Psoas muscle (tissue), 8 donors: ENCODE results near the gene SAMD4A. TPM values are rescaled to one million over a fixed set of nuclear protein-coding genes. Genes with fewer than 3 reads are reported as not detected.

Experiments
- ATAC-seq, 4 donors: fragments of 200-7000 bp; cut with Tn5 transposase; one replicate each; pipeline ENCODE4 v1.9.1; 2020; ENCODE audit warnings: moderate library complexity in 3 of 4, mild to moderate bottlenecking in 2 of 4
- DNase-seq, 2 donors: peaks; one replicate each; pipeline ENCODE4 v3.0.0-alpha.2; 2020
- H3K27ac ChIP-seq: fragments of 200-600 bp; one replicate; pipeline ENCODE4 v1.8.0; 2022
- H3K27me3 ChIP-seq, 3 donors: fragments of 200-600 bp in 1 of 3; one replicate each; pipeline versions ENCODE4 v1.6.1 to v1.8.0; 2013 to 2022; ENCODE audit warnings: low read length in 2 of 3, mild to moderate bottlenecking in 2 of 3, moderate library complexity in 1 of 3; ENCODE audit not compliant: insufficient read depth in 3 of 3
- H3K36me3 ChIP-seq, 2 donors: fragments of 200-600 bp in 1 of 2; one replicate each; pipeline versions ENCODE4 v1.6.1 to v1.8.0; 2013 to 2022; ENCODE audit warnings: low read depth in 1 of 2, mild to moderate bottlenecking in 1 of 2, moderate library complexity in 1 of 2; ENCODE audit not compliant: insufficient read depth in 1 of 2
- H3K4me1 ChIP-seq: fragments of 200-600 bp; one replicate; pipeline ENCODE4 v1.8.0; 2022
- H3K4me3 ChIP-seq: fragments of 200-600 bp; one replicate; pipeline ENCODE4 v1.8.0; 2022; ENCODE audit warnings: mild to moderate bottlenecking
- H3K9me3 ChIP-seq: fragments of 200-600 bp; one replicate; pipeline ENCODE4 v1.8.0; 2022
- WGBS, 3 donors: extraction: QIAGEN DNeasy Blood & Tissue Kit; methylation state at CpG; one replicate each; pipeline versions ENCODE4 v1.1.6 to v1.1.7; 2013; 5-methylcytosine and 5-hydroxymethylcytosine counted together
- intact Hi-C, 2 donors: fragments of 100-400 bp; cut with DNase I; formaldehyde crosslinking; loops; one replicate each; pipeline versions ENCODE4 v1.11.0 to v1.14.2; 2022
- polyA plus RNA-seq, 3 donors: library from polyadenylated mRNA; stranded (reverse); fragments of 200-250 nt; gene quantifications; one replicate each; pipeline ENCODE4 v1.2.3, GENCODE V29; 2013
- total RNA-seq, 4 donors: library from RNA; stranded (reverse); fragmentation: NEBNext Ultra II Directional in 2 of 4; extraction: Animal tissue kit (Norgen Biotek cat#: 25700) in 2 of 4; gene quantifications; one replicate each; pipeline versions ENCODE4 v1.2.1 to v1.2.4, GENCODE V29; 2021 to 2023
- TF ChIP-seq, protein P1 (sequence below): fragments of 200-600 bp; IDR thresholded peaks from one replicate; pipeline ENCODE4 v1.8.0; 2022; ENCODE audit warnings: antibody characterized with exemption
- donor health status: healthy with polysubstance abuse.
- donor health status: DM: no; HTN: no; CAD: no; lungs with moderate emphysema.
- donor health status: Bipolar disorder and iron deficiency.
- donor health status: healthy.
- donor health status: DM: yes; HTN: yes; CAD: no.
- donor health status: DM: no; HTN: no; CAD: no.
- donor health status: DM: no; HTN: no; CAD: no.
- donor health status: DM: yes; HTN: yes; CAD: no.

The SAMD4A gene
- total and polyA plus RNA-seq, 7 donors, result 9.6 to 139 (median 67.9) TPM

DNA sequence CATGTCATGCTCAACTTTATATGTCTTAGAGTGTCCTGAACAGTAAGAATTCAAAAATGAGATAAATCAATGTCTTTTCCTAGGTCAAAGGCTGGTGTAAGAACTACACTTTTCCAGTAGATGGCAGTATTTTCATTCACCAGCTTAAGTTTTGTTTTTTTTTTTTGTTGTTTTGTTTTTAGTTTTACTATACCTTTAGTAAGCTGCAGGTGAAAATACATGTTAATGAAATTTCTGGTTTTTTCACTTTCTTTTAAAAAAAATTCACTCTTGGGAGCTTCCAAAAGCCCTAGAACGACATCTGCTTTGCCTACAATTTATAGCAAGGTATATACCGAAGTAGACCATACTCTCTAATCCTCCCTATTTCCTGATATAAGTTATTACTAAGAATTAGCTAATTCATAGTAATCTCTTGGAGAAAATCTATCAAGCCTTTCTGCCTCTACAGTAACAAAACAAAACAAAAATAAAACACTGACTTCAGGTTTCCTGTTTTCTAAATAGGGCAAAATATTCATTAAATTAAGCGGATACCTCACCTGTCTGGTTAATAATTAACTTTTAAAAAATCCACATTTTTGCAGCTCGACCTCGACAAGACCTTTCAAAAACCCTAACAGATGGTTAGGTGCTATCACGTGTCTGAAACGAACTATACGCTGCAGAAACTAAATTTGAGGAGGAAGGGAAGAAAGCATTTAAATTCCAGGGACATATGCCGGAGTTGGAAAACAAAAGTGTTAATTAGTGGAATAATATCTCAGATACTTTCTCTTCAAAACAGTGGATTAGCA, 2.7 kb upstream of the SAMD4A start:
- H3K27ac ChIP-seq, result peak overlapping the region; percentile 99

DNA sequence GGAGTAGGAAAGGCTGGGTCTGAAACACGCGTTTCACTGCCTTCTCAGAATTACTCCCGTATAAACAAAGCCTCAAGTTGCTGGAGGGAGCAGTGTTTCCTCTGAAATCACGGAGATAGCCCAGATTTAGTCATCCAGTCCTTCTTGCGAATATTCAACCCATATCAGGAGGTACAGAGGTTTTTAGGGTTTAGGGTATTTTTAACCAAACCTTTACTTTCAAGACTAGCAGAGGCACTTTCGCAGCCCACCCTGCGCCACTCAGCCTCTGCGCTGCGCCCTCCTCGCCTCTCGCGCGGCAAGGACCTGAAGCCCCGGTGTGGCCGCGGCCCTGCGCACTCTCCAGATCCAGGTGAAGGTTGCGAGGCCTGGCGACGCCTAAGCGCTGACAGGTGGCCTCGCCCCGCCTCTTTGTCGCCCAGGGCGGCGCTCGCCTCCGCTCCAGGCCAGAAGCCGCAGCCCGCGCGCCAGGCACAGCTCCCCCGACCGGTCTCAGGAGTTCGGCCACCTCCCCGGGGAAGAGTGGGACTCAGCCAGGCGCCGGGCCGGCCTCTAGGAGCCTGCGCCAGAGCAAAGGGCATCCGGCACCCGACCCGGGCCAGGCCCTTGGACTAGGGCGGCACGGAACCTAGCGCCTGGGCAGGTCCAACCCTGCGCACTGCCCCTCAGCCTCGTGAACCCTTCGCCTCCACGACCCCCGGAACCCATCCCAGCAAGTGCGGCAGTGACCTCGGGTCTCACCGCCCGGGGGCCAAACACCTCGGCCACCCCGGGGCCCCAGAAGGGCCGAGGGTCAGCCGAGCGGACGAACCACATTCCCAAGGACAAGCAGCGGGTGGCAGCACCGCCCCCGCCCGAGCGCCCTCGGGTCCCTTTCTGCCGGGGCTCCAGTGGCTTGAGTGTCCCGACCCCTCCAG, 1.8 kb upstream of the SAMD4A start:
- 0 to 2% (median 1%) methylated on average over 63 to 69 of the region's 69 CpGs for WGBS, 3 donors
- no peaks in the 10 kb centered on the region for H3K36me3 ChIP-seq
- ATAC-seq, result peak; percentile 75 to 76 (median 76)
- peak; percentile 82 to 92 for DNase-seq
- TF ChIP-seq, protein P1, sequence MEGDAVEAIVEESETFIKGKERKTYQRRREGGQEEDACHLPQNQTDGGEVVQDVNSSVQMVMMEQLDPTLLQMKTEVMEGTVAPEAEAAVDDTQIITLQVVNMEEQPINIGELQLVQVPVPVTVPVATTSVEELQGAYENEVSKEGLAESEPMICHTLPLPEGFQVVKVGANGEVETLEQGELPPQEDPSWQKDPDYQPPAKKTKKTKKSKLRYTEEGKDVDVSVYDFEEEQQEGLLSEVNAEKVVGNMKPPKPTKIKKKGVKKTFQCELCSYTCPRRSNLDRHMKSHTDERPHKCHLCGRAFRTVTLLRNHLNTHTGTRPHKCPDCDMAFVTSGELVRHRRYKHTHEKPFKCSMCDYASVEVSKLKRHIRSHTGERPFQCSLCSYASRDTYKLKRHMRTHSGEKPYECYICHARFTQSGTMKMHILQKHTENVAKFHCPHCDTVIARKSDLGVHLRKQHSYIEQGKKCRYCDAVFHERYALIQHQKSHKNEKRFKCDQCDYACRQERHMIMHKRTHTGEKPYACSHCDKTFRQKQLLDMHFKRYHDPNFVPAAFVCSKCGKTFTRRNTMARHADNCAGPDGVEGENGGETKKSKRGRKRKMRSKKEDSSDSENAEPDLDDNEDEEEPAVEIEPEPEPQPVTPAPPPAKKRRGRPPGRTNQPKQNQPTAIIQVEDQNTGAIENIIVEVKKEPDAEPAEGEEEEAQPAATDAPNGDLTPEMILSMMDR, result peak; percentile 27
- H3K4me1 ChIP-seq, result peaks cover 28% of the 10 kb centered on the region
- intact Hi-C loops, result loop anchor here (1.0 to 5.0 kb wide), 4 partner anchors 87 to 237 kb away; no protein-coding TSS in a partner anchor
- H3K27ac ChIP-seq, result peak overlapping the region; percentile 99
- H3K4me3 ChIP-seq, result peak overlapping the region; percentile 86
- no peaks in the 10 kb centered on the region for H3K9me3 ChIP-seq
- no peaks in the 10 kb centered on the region for H3K27me3 ChIP-seq

More for the DNA sequence above, 2.7 kb upstream of the SAMD4A start:
- TF ChIP-seq, protein P1, result peak; percentile 93
- Histone ChIP-seq H3K36me3 (no peaks in the 10 kb centered on the region), H3K27me3 (no peaks in the 10 kb centered on the region), H3K4me1 (peaks cover 19% of the 10 kb centered on the region), H3K9me3 (no peaks in the 10 kb centered on the region), H3K4me3 (peak overlapping the region; percentile 86)
- no peak for ATAC-seq
- no peak for DNase-seq
- WGBS, 3 donors, result 6 to 17% (median 9%) methylated on average over 9 of the region's 9 CpGs
- intact Hi-C loops, result loop anchor here in 1 of 2 donors (5.0 kb wide), 1 partner anchor 238 kb away; no protein-coding TSS in a partner anchor

DNA sequence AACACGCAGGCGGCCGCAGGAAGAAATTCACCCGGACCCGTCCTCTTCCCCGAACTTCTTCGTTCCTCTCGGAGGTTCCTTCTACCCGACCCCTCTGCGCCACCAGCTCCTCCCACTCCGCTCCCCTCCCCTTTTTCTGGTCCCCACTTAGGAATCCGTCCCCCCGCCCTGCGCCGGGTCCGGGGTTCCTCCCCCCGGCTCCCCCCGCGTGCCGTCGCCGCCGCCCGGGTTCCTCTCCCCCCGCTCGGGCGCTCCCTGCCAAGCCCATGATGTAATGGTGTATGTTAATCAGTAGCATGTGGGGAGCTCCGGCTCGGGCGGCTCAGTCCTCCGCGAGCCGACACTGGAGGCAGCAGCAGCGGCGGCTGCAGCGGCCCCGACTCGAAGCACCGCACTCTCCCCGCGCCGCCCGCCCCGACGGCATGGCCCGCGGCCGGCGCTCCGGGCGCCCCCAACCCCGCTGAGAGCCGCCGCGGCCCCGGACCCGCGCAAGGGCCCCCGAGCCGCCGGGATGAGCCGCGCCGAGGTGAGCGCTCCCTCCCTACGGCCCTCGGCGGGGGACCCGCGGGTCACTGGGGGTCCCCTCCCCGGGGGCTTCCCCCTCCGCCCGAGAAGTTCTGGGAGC, 1.0 kb upstream of the SAMD4A start:
- Histone ChIP-seq H3K4me1 (peaks cover 36% of the 10 kb centered on the region), H3K27ac (peak overlapping the region; percentile 99), H3K27me3 (no peaks in the 10 kb centered on the region), H3K4me3 (peak overlapping the region; percentile 86), H3K36me3 (no peaks in the 10 kb centered on the region), H3K9me3 (no peaks in the 10 kb centered on the region)
- WGBS, 3 donors, result 0 to 1% (median 1%) methylated on average over 33 to 73 of the region's 73 CpGs
- intact Hi-C loops, result loop anchor here (1.0 to 5.0 kb wide), 6 partner anchors 86 to 207 kb away; no protein-coding TSS in a partner anchor
- TF ChIP-seq, protein P1, result no peak
- ATAC-seq, result peak; percentile 74 to 80 (median 76)
- peak; percentile 96 to 97 for DNase-seq

DNA sequence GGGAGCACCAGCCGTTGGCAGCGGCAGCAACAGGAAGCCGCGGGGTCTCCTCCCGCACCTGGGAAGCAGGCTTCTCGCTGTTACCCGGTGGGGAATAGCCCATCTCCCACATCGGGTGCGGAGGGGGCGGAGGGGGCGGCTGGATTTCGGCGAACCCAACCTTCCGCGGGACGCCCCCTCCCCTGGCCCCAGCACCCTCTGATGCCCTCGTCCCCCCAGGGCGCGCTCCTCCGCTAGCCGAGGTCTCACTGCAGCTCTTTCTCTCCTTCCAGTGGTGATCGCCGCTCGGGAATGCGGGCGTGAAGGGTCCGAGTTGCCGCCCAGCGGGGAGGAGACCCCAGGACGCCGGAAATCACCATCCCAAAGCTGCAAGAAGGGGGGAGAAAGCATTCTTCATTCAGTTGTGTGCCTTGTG, 303 bp downstream of the SAMD4A start:
- intact Hi-C loops, result loop anchor here (2.0 to 5.0 kb wide), 4 partner anchors 85 to 206 kb away; no protein-coding TSS in a partner anchor
- Histone ChIP-seq H3K4me1 (peaks cover 45% of the 10 kb centered on the region), H3K9me3 (peaks cover 3% of the 10 kb centered on the region), H3K4me3 (peak overlapping the region; percentile 86), H3K27me3 (no peaks in the 10 kb centered on the region), H3K36me3 (peaks cover 0 to 4% of the 10 kb centered on the region in 2 donors), H3K27ac (peak overlapping the region; percentile 99)
- TF ChIP-seq, protein P1, result no peak
- DNase-seq (no peak), ATAC-seq (no peak)
- 0 to 1% (median 0%) methylated on average over 26 to 31 of the region's 31 CpGs for whole genome bisulfite sequencing, 3 donors
